IMR-90 (cell line): ENCODE data around the gene SMG5.

Experiments
- CTCF ChIP-seq: conservative IDR thresholded peaks from 2 replicates; pipeline ENCODE4 v1.5.1; 2012; ENCODE audit warnings: mild to moderate bottlenecking, low read depth, low read length, improper control_type of control experiment
- FOS ChIP-seq: fragments of 150-350 bp; IDR thresholded peaks from 2 replicates; pipeline ENCODE4 v1.6.1; 2016; ENCODE audit warnings: low read depth, low read length
- MXI1 ChIP-seq: IDR thresholded peaks from 2 replicates; pipeline ENCODE4 v1.6.1; 2012; ENCODE audit warnings: low read depth, mild to moderate bottlenecking, low read length, moderate library complexity, borderline replicate concordance
- NFE2L2 ChIP-seq: fragments of 150-350 bp; IDR thresholded peaks from 2 replicates; pipeline ENCODE4 v1.6.1; 2016; ENCODE audit warnings: low read depth, mild to moderate bottlenecking, low read length
- POLR2A ChIP-seq: IDR thresholded peaks from 2 replicates; pipeline ENCODE4 v1.6.1; 2012; ENCODE audit warnings: mild to moderate bottlenecking, low read depth, low read length
- RAD21 ChIP-seq: IDR thresholded peaks from 2 replicates; pipeline ENCODE4 v1.6.1; 2012; ENCODE audit warnings: low read length, improper control_type of control experiment
- SMC3 ChIP-seq: fragments of 150-350 bp; IDR thresholded peaks from 2 replicates; pipeline ENCODE4 v1.6.1; 2016; ENCODE audit warnings: low read depth, mild to moderate bottlenecking, antibody characterized with exemption, low read length, moderate library complexity
- USF2 ChIP-seq: fragments of 150-350 bp; IDR thresholded peaks from 2 replicates; pipeline ENCODE4 v1.6.1; 2017; ENCODE audit warnings: mild to moderate bottlenecking, antibody characterized with exemption, low read length, low read depth
- TF ChIP-seq, protein P1 (sequence below): fragments of 150-350 bp; IDR thresholded peaks from 2 replicates; pipeline ENCODE4 v1.6.1; 2016; ENCODE audit warnings: low read depth, mild to moderate bottlenecking, low read length, moderate library complexity, borderline replicate concordance

DNA sequence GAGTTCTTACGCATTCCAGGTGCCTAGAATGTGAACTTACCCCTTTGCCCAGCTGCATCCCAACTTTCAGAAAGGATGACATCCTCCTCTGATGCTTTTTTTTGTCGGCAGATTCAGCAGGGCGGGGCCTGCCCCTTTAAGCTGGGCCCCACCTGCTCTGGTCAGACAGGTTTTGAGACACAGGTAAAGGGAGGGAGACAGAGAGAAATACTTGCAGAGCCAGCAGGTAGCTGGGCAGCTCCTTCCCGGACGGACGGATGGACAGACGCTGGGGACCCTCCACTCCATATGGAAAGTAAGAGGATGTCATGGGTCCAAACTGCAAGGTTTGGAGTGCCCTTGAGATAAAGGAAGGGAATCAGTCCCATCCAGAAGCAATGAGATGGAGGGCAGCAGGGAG, 1.5 kb upstream of the SMG5 start, which contains the start of gene TMEM79:
- no peak for TF ChIP-seq CTCF
- no peak for TF ChIP-seq RAD21
- no peak for TF ChIP-seq POLR2A
- TF ChIP-seq FOS, result no peak
- no peak for TF ChIP-seq USF2
- no peak for TF ChIP-seq MXI1
- TF ChIP-seq, protein P1, sequence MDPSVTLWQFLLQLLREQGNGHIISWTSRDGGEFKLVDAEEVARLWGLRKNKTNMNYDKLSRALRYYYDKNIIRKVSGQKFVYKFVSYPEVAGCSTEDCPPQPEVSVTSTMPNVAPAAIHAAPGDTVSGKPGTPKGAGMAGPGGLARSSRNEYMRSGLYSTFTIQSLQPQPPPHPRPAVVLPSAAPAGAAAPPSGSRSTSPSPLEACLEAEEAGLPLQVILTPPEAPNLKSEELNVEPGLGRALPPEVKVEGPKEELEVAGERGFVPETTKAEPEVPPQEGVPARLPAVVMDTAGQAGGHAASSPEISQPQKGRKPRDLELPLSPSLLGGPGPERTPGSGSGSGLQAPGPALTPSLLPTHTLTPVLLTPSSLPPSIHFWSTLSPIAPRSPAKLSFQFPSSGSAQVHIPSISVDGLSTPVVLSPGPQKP, result no peak
- no peak for TF ChIP-seq SMC3
- TF ChIP-seq NFE2L2, result no peak
